ENCODE results near the gene BTD. TPM values are rescaled to one million over a fixed set of nuclear protein-coding genes. Genes with fewer than 3 reads are reported as not detected.

BTD gene
- polyA plus RNA-seq, 2 of the 4 experiments (the other 2 are of a cell fraction): 17.6 to 17.8 TPM

- Histone ChIP-seq H3K27ac (no peak overlapping the region), H3K4me1 (0 out of 3 replicates have a peak, but pooled peaks cover 4% of the 10 kb centered on the region), H3K4me3 (no peak overlapping the region), H3K9me3 (no peaks in the 10 kb centered on the region), H3K4me2 (no peak overlapping the region)
- ChIA-PET CTCF (interaction anchor here (1.9 kb wide), 1 partner anchor 46 kb away, joined by 4 read pairs; no protein-coding TSS in a partner anchor), POLR2A (no interaction called here)
- FAIRE-seq (no peak), DNase-seq (ENCODE audit: low read depth in 1 of 2, low spot score in 1 of 2) (no peak), ATAC-seq (no peak)
- no peak for TF ChIP-seq POLR2A (IDR thresholded peaks at IDR 0.05; ENCODE audit: low read length)
- 87% methylated on average over 2 of the region's 2 CpGs for WGBS (ENCODE audit: missing lambda C conversion rate)
Measured at GRCh38 chr3:15676259-15676658, 74.7 kb downstream of the BTD start.

DNA sequence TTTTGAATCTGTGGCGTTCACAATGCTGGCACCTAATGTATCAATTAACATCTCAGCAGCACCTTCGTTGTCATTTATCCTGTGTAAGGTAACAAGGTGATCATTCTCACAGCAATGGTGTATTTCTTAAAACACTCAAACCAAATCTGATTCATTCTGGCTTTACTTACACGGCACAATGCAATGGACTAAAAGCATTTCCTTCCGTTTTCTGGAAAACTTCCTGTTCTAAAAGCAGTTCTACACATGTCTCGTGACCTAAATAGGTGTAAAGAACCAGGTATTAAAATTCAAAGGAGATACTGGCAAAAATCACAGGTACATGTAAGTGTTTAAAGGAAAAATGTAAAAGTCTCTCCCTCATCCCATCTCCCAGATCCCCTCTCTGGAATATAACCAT is 77.8 kb downstream of the BTD start:
- ChIA-PET POLR2A (no interaction called here), CTCF (interaction anchor here (1.1 kb wide), 1 partner anchor 16 kb away, joined by 3 read pairs; no protein-coding TSS in a partner anchor)
- no peak for FAIRE-seq
- Histone ChIP-seq H3K4me3 (no peak overlapping the region), H3K4me2 (no peak overlapping the region), H3K27ac (peak overlapping the region in 1 of 2 experiments; percentile 28; a peak in 1 of 6 replicates), H3K4me1 (peaks cover 8% of the 10 kb centered on the region; the same call in 1 of the 3 replicates), H3K9me3 (no peaks in the 10 kb centered on the region)
- TF ChIP-seq RARB (CRISPR knock-in tag; IDR thresholded peaks at IDR 0.05): no peak
- TF ChIP-seq POLR2AphosphoS2 (conservative IDR thresholded peaks at IDR 0.05; ENCODE audit: low read length): no peak
- TF ChIP-seq, protein P1, sequence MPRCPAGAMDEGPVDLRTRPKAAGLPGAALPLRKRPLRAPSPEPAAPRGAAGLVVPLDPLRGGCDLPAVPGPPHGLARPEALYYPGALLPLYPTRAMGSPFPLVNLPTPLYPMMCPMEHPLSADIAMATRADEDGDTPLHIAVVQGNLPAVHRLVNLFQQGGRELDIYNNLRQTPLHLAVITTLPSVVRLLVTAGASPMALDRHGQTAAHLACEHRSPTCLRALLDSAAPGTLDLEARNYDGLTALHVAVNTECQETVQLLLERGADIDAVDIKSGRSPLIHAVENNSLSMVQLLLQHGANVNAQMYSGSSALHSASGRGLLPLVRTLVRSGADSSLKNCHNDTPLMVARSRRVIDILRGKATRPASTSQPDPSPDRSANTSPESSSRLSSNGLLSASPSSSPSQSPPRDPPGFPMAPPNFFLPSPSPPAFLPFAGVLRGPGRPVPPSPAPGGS (IDR thresholded peaks at IDR 0.05): no peak
- no peak for TF ChIP-seq ESRRA (IDR thresholded peaks at IDR 0.05; ENCODE audit: borderline replicate concordance, low read length)
- no peak for TF ChIP-seq CBX8 (IDR thresholded peaks at IDR 0.05)
- no peak for TF ChIP-seq KDM1A (IDR thresholded peaks at IDR 0.05; ENCODE audit: low read depth)
- TF ChIP-seq MAZ (IDR thresholded peaks at IDR 0.05; ENCODE audit: borderline replicate concordance, low read depth, low read length): no peak
- no peak for TF ChIP-seq TP53 (CRISPR knock-in tag; IDR thresholded peaks at IDR 0.05)
- no peak for DNase-seq (ENCODE audit: low read depth in 1 of 2, low spot score in 1 of 2)
- no peak for ATAC-seq
- 93% methylated on average over 5 of the region's 5 CpGs for WGBS (ENCODE audit: missing lambda C conversion rate)

GRCh38 chr3:15681668-15682067 is 80.1 kb downstream of the BTD start:
- FAIRE-seq: no peak
- H3K27ac ChIP-seq: no peak overlapping the region
- no peaks in the 10 kb centered on the region for H3K9me3 ChIP-seq
- ChIA-PET POLR2A (no interaction called here), CTCF (no interaction called here)
- no peak for DNase-seq (ENCODE audit: low read depth in 1 of 2, low spot score in 1 of 2)
- no peak for ATAC-seq
- H3K4me3 ChIP-seq: no peak overlapping the region
- H3K4me2 ChIP-seq: no peak overlapping the region
- peaks cover 8% of the 10 kb centered on the region; the same call in 1 of the 3 replicates for H3K4me1 ChIP-seq
- WGBS (ENCODE audit: missing lambda C conversion rate): 71% methylated on average over 2 of the region's 2 CpGs
- TF ChIP-seq HDAC2 (IDR thresholded peaks at IDR 0.05): no peak

GRCh38 chr3:15682561-15683185 is 81.1 kb downstream of the BTD start:
- DNase-seq (ENCODE audit: low read depth in 1 of 2, low spot score in 1 of 2) (no peak), ATAC-seq (no peak)

More at GRCh38 chr3:15682561-15683185, 81.1 kb downstream of the BTD start:
- no peak overlapping the region for H3K27ac ChIP-seq
- POLR2A ChIA-PET: no interaction called here
- peaks cover 8% of the 10 kb centered on the region; the same call in 1 of the 3 replicates for H3K4me1 ChIP-seq
- FAIRE-seq: no peak
- H3K4me3 ChIP-seq: no peak overlapping the region
- CTCF ChIA-PET: interaction anchor here (1.3 kb wide), 1 partner anchor 33 kb away, joined by 5 read pairs; no protein-coding TSS in a partner anchor
- 58% methylated on average over 3 of the region's 3 CpGs for WGBS (ENCODE audit: missing lambda C conversion rate)
- no peak overlapping the region for H3K4me2 ChIP-seq
- H3K9me3 ChIP-seq: no peaks in the 10 kb centered on the region
- TF ChIP-seq NPAS2 (CRISPR knock-in tag; IDR thresholded peaks at IDR 0.05; ENCODE audit: borderline replicate concordance) (no peak), ZNF302 (CRISPR knock-in tag; IDR thresholded peaks at IDR 0.05) (no peak), FOSB (CRISPR knock-in tag; IDR thresholded peaks at IDR 0.05) (no peak), USF2 (IDR thresholded peaks at IDR 0.05) (no peak), MAZ (IDR thresholded peaks at IDR 0.05; ENCODE audit: borderline replicate concordance, low read depth, low read length) (no peak), POLR2AphosphoS2 (conservative IDR thresholded peaks at IDR 0.05; ENCODE audit: low read length) (no peak), ZC3H11A (IDR thresholded peaks at IDR 0.05) (no peak), HOXB13 (CRISPR knock-in tag; IDR thresholded peaks at IDR 0.05; ENCODE audit: low read depth) (no peak), KDM5A (IDR thresholded peaks at IDR 0.05) (no peak), ZSCAN20 (CRISPR knock-in tag; IDR thresholded peaks at IDR 0.05) (no peak), CBX8 (IDR thresholded peaks at IDR 0.05) (no peak), GATA3 (IDR thresholded peaks at IDR 0.05; ENCODE audit: borderline replicate concordance) (no peak), NFE2L2 (conservative IDR thresholded peaks at IDR 0.05; ENCODE audit: low read length) (no peak)
- TF ChIP-seq, protein P2, sequence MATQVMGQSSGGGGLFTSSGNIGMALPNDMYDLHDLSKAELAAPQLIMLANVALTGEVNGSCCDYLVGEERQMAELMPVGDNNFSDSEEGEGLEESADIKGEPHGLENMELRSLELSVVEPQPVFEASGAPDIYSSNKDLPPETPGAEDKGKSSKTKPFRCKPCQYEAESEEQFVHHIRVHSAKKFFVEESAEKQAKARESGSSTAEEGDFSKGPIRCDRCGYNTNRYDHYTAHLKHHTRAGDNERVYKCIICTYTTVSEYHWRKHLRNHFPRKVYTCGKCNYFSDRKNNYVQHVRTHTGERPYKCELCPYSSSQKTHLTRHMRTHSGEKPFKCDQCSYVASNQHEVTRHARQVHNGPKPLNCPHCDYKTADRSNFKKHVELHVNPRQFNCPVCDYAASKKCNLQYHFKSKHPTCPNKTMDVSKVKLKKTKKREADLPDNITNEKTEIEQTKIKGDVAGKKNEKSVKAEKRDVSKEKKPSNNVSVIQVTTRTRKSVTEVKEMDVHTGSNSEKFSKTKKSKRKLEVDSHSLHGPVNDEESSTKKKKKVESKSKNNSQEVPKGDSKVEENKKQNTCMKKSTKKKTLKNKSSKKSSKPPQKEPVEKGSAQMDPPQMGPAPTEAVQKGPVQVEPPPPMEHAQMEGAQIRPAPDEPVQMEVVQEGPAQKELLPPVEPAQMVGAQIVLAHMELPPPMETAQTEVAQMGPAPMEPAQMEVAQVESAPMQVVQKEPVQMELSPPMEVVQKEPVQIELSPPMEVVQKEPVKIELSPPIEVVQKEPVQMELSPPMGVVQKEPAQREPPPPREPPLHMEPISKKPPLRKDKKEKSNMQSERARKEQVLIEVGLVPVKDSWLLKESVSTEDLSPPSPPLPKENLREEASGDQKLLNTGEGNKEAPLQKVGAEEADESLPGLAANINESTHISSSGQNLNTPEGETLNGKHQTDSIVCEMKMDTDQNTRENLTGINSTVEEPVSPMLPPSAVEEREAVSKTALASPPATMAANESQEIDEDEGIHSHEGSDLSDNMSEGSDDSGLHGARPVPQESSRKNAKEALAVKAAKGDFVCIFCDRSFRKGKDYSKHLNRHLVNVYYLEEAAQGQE (IDR thresholded peaks at IDR 0.05): no peak
- TF ChIP-seq, protein P3, sequence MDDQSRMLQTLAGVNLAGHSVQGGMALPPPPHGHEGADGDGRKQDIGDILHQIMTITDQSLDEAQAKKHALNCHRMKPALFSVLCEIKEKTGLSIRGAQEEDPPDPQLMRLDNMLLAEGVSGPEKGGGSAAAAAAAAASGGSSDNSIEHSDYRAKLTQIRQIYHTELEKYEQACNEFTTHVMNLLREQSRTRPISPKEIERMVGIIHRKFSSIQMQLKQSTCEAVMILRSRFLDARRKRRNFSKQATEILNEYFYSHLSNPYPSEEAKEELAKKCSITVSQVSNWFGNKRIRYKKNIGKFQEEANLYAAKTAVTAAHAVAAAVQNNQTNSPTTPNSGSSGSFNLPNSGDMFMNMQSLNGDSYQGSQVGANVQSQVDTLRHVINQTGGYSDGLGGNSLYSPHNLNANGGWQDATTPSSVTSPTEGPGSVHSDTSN (IDR thresholded peaks at IDR 0.05): no peak
- TF ChIP-seq, protein P4, sequence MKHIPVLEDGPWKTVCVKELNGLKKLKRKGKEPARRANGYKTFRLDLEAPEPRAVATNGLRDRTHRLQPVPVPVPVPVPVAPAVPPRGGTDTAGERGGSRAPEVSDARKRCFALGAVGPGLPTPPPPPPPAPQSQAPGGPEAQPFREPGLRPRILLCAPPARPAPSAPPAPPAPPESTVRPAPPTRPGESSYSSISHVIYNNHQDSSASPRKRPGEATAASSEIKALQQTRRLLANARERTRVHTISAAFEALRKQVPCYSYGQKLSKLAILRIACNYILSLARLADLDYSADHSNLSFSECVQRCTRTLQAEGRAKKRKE (CRISPR knock-in tag; IDR thresholded peaks at IDR 0.05; ENCODE audit: low read depth): no peak
